K562 (cell line): Measurements from ENCODE around the gene TBX3. TPM values are rescaled to one million over a fixed set of nuclear protein-coding genes. Genes with fewer than 3 reads are reported as not detected.
"Not testable (repeated sequence)": the region's sequence is repeated elsewhere in the genome, so short reads cannot be mapped to it uniquely, and the experiment has no call there.

Experiments used
- ATAC-seq: fragments of 200-7000 bp; cut with Tn5 transposase; 3 replicates; pipeline ENCODE4 v1.9.1; 2020; ENCODE audit warnings: moderate library complexity
- BruUV-seq: library from RNA; stranded (reverse); fragments of 400-500 nt; replicated peaks from 2 replicates; lab custom pipeline; 2021; lab: Mats Ljungman, UMichigan
- CTCF ChIA-PET: fragments of 300-600 bp; formaldehyde crosslinking; extraction: SDS; loops from one replicate; lab custom pipeline; 2021; ENCODE audit warnings: low intra/inter-chr PET ratio; lab: Yijun Ruan, JAX
- POLR2A ChIA-PET: fragments of 300-600, 350-650 bp; sonication (Branson Sonifier 250); formaldehyde crosslinking; extraction: SDS; loops from one replicate; lab custom pipeline; 2021; ENCODE audit warnings: antibody characterized with exemption, inconsistent platforms; lab: Yijun Ruan, JAX
- DNase-seq, 4 experiments: peaks; one replicate each; pipeline versions ENCODE4 v3.0.0 to v3.0.0-alpha.2; 2011 to 2018; ENCODE audit warnings: low spot score in 3 of 4, mixed read lengths in 3 of 4; ENCODE audit errors: extremely low read depth in 1 of 4
- FAIRE-seq: peaks from 2 replicates; lab custom pipeline; 2011; peaks lifted over from hg19 to GRCh38; lab: Jason Lieb, UNC
- H2AFZ ChIP-seq: 2 replicates; pipeline ENCODE4 v1.6.0; 2011; ENCODE audit warnings: low read depth, low read length, control low read depth, inconsistent platforms
- H3K27ac ChIP-seq: fragments of 200-600 bp; 3 replicates; pipeline ENCODE4 v1.8.0; 2011; ENCODE audit warnings: low read depth, mild to moderate bottlenecking, control low read depth, inconsistent platforms, low read length, moderate library complexity, mixed read lengths; ENCODE audit errors: extremely low read depth
- H3K27me3 ChIP-seq, 2 experiments: fragments of 300-600 bp in 1 of 2; 2 replicates in 1 of 2; 3 replicates in 1 of 2; pipeline versions ENCODE4 v1.6.0 to v1.8.0; 2011; ENCODE audit warnings: inconsistent platforms in 2 of 2, low read length in 2 of 2, mild to moderate bottlenecking in 1 of 2, mixed read lengths in 1 of 2, moderate library complexity in 1 of 2; ENCODE audit not compliant: control insufficient read depth in 2 of 2, insufficient read depth in 2 of 2
- H3K36me3 ChIP-seq: fragments of 300-600 bp; 3 replicates; pipeline ENCODE4 v1.8.0; 2011; ENCODE audit warnings: mild to moderate bottlenecking, low read length, inconsistent platforms; ENCODE audit not compliant: control insufficient read depth, insufficient read depth
- H3K4me1 ChIP-seq, 2 experiments: fragments of 200-600 bp in 1 of 2; replicated peaks in 1 of 2; 2 replicates in 1 of 2; 3 replicates in 1 of 2; pipeline versions ENCODE4 v1.5.1 to v1.8.0; 2011; ENCODE audit warnings: inconsistent platforms in 2 of 2, low read length in 2 of 2, mild to moderate bottlenecking in 1 of 2, mixed read lengths in 1 of 2, moderate library complexity in 1 of 2; ENCODE audit not compliant: control insufficient read depth in 2 of 2, insufficient read depth in 2 of 2
- H3K4me2 ChIP-seq: 2 replicates; pipeline ENCODE4 v1.6.1; 2011; ENCODE audit warnings: low read length, control low read depth, inconsistent platforms, mixed read lengths; ENCODE audit not compliant: insufficient read depth
- H3K4me3 ChIP-seq: fragments of 200-600 bp; sonication (generic), shearing (Covaris generic); 2 replicates; pipeline ENCODE4 v1.5.1; 2016; ENCODE audit warnings: control low read depth, inconsistent platforms
- H3K79me2 ChIP-seq: fragments of 200-600 bp; 3 replicates; pipeline ENCODE4 v1.8.0; 2011; ENCODE audit warnings: low read length, inconsistent platforms; ENCODE audit not compliant: control insufficient read depth, insufficient read depth
- H3K9ac ChIP-seq, 2 experiments: 2 replicates each; pipeline versions ENCODE4 v1.6.0 to v1.6.1; 2011; ENCODE audit warnings: low read depth in 2 of 2, low read length in 2 of 2, control low read depth in 1 of 2, inconsistent platforms in 1 of 2, mild to moderate bottlenecking in 1 of 2, mixed read lengths in 1 of 2; ENCODE audit not compliant: insufficient read depth in 1 of 2
- H3K9me1 ChIP-seq: one replicate; pipeline ENCODE4 v1.6.0; 2011; ENCODE audit warnings: inconsistent platforms, mild to moderate bottlenecking, low read length, moderate library complexity; ENCODE audit not compliant: control insufficient read depth, insufficient read depth
- H3K9me3 ChIP-seq: replicated peaks from 2 replicates; pipeline ENCODE4 v1.5.1; 2011; ENCODE audit warnings: low read depth, low read length, inconsistent platforms; ENCODE audit not compliant: control insufficient read depth, insufficient read depth
- H4K20me1 ChIP-seq: replicated peaks from 2 replicates; pipeline ENCODE4 v1.6.1; 2011; ENCODE audit warnings: low read length, inconsistent platforms, mixed read lengths; ENCODE audit not compliant: control insufficient read depth, insufficient read depth
- PTRF ChIP-seq: fragments of 450-650 bp; IDR thresholded peaks from 2 replicates; pipeline ENCODE4 v1.6.1; 2016; ENCODE audit warnings: mild to moderate bottlenecking, missing genetic modification characterization, missing compliant biosample characterization
- WGBS: fragments of 100-300 bp; shearing (Covaris generic); methylation state at CpG from one replicate; pipeline ENCODE4 v1.1.6; 2016; ENCODE audit warnings: low coverage, mixed read lengths; ENCODE audit not compliant: insufficient coverage; ENCODE audit errors: missing lambda C conversion rate; 5-methylcytosine and 5-hydroxymethylcytosine counted together
- in situ Hi-C: fragments of 300-500 bp; cut with MboI; formaldehyde crosslinking; loops from 4 replicates; pipeline ENCODE4 v1.15.0; 2018; ENCODE audit warnings: inconsistent platforms, mixed read lengths
- intact Hi-C: fragments of 100-400 bp; cut with micrococcal nuclease; formaldehyde crosslinking; loops from 2 replicates; pipeline ENCODE4 v1.14.2; 2022
- polyA plus RNA-seq, 8 experiments: library from polyadenylated mRNA; depleted of rRNA in 4 of 8; stranded (reverse) in 5 of 8; unstranded in 3 of 8; fragments of >200 nt; fragmentation: Nextera tagmentation in 2 of 8; fragmentation: Illumina TruSeq in 1 of 8; extraction: Ambion mirVana in 2 of 8; extraction: Trizol in 1 of 8; gene quantifications; 2 replicates each; pipeline versions ENCODE4 v1.2.1 to v1.2.3, GENCODE V29; 2011 to 2014; ENCODE audit warnings: inconsistent platforms in 1 of 8, missing spikeins in 1 of 8
- total RNA-seq, 7 experiments: library from RNA; depleted of rRNA in 6 of 7; stranded (reverse); fragments of >200 nt in 6 of 7; fragmentation: Illumina TruSeq in 2 of 7; extraction: Trizol in 2 of 7; gene quantifications; 2 replicates each; pipeline versions ENCODE4 v1.2.1 to v1.2.3, GENCODE V29; 2011 to 2021; ENCODE audit warnings: low replicate concordance in 1 of 7

TBX3 gene
- total and polyA plus RNA-seq, 9 of the 15 experiments (the other 6 are each of a cell fraction or from before 2014, with no cell fraction given), result 0.03 to 0.60 (median 0.19) TPM

GRCh38 chr12:114726092-114726710, 42.2 kb upstream of the TBX3 start:
- FAIRE-seq, result no peak

GRCh38 chr12:114722176-114722575, 38.2 kb upstream of the TBX3 start:
- H2AFZ ChIP-seq, H3K36me3 ChIP-seq, H3K4me2 ChIP-seq, POLR2A ChIA-PET, H3K4me3 ChIP-seq, in situ Hi-C loops, H3K9me3 ChIP-seq, DNase-seq, FAIRE-seq, intact Hi-C loops, H3K79me2 ChIP-seq, ATAC-seq, CTCF ChIA-PET, BruUV-seq, H3K9ac ChIP-seq, H4K20me1 ChIP-seq, H3K4me1 ChIP-seq, H3K27ac ChIP-seq, H3K9me1 ChIP-seq, H3K27me3 ChIP-seq: not testable (repeated sequence)
- 0% methylated on average over 5 of the region's 5 CpGs for WGBS

More at GRCh38 chr12:114726092-114726710, 42.2 kb upstream of the TBX3 start:
- no TSS peak for BruUV-seq
- CTCF ChIA-PET, result no interaction called here
- no peak overlapping the region for H3K9ac ChIP-seq
- no peak overlapping the region for H3K27ac ChIP-seq
- no peak overlapping the region for H2AFZ ChIP-seq
- H3K4me1 ChIP-seq, result no peaks in the 10 kb centered on the region
- DNase-seq (no peak), ATAC-seq (no peak)
- no peaks in the 10 kb centered on the region for H4K20me1 ChIP-seq
- no peaks in the 10 kb centered on the region for H3K79me2 ChIP-seq
- POLR2A ChIA-PET, result interaction anchor here (0.6 kb wide), 1 partner anchor 19 kb away, joined by 3 read pairs; no protein-coding TSS in a partner anchor
- H3K4me3 ChIP-seq, result no peak overlapping the region
- 0% methylated on average over 7 of the region's 7 CpGs for WGBS
- no peak overlapping the region for H3K4me2 ChIP-seq
- no peaks in the 10 kb centered on the region for H3K36me3 ChIP-seq
- H3K27me3 ChIP-seq, result no peaks in the 10 kb centered on the region; a peak in 1 of 5 replicates
- in situ Hi-C loops (no loop called here), intact Hi-C loops (no loop called here)
- no peaks in the 10 kb centered on the region for H3K9me3 ChIP-seq
- TF ChIP-seq PTRF (tag), result no peak
- H3K9me1 ChIP-seq, result no peaks in the 10 kb centered on the region
